Activated T-helper 2 cell treated with anti-CD3 and anti-CD28 coated beads, Interferon-gamma antibody, Interleukin-2, Interleukin-4, amounts not matched to agents 10 μg/mL and 5 μg/mL and 100 μg/mL, durations not matched to agents 14 hours and 24 hours and 36 hours (primary cell): ENCODE results near the gene MYORG. TPM values are rescaled to one million over a fixed set of nuclear protein-coding genes. Genes with fewer than 3 reads are reported as not detected.

ENCODE experiments used
- DNase-seq: peaks from one replicate; pipeline ENCODE4 v3.0.0; 2021; ENCODE audit warnings: low spot score
- H3K27ac Mint-ChIP-seq: one replicate; pipeline ENCODE4 v1.8.0; 2021; ENCODE audit warnings: mixed read lengths
- H3K27me3 Mint-ChIP-seq: one replicate; pipeline ENCODE4 v1.8.0; 2021; ENCODE audit warnings: low read depth, mixed read lengths
- H3K36me3 Mint-ChIP-seq: one replicate; pipeline ENCODE4 v1.8.0; 2021; ENCODE audit warnings: low read depth, mixed read lengths
- H3K4me1 Mint-ChIP-seq: one replicate; pipeline ENCODE4 v1.8.0; 2021; ENCODE audit warnings: low read depth, mixed read lengths
- H3K4me3 Mint-ChIP-seq: one replicate; pipeline ENCODE4 v1.8.0; 2021; ENCODE audit warnings: low read depth, mild to moderate bottlenecking, moderate library complexity, mixed read lengths
- H3K9me3 Mint-ChIP-seq: one replicate; pipeline ENCODE4 v1.8.0; 2021; ENCODE audit warnings: mixed read lengths
- intact Hi-C: fragments of 100-400 bp; cut with micrococcal nuclease; formaldehyde crosslinking; loops from one replicate; pipeline ENCODE4 v1.15.1; 2023
- total RNA-seq: library from RNA; stranded (reverse); gene quantifications from 2 replicates; pipeline ENCODE4 v1.2.3, GENCODE V29; 2022

Gene MYORG
- 1.6 TPM in 2 replicates for total RNA-seq

- no peaks in the 10 kb centered on the region for H3K27me3 Mint-ChIP-seq
- H3K36me3 Mint-ChIP-seq, result no peaks in the 10 kb centered on the region
- intact Hi-C loops, result loop anchor here (2.0 to 5.0 kb wide), 4 partner anchors 124 to 1436 kb away; partner anchors contain the start of genes SPAG8 and UBAP2
- peak within 1 kb of the TSS; percentile 86 for H3K4me3 Mint-ChIP-seq
- no peak within 1 kb of the TSS for H3K27ac Mint-ChIP-seq
- no peaks in the 10 kb centered on the region for H3K9me3 Mint-ChIP-seq
- DNase-seq, result peak; percentile 97
- H3K4me1 Mint-ChIP-seq, result peaks cover 21% of the 10 kb centered on the region
Observed at GRCh38 chr9:34376596-34377403, at the start of gene MYORG. MYORG (minus strand) TSS chr9:34376898; CDS start chr9:34372943, 3,955 bp downstream.

- no peak overlapping the region for H3K4me3 Mint-ChIP-seq
- no peaks in the 10 kb centered on the region for H3K27me3 Mint-ChIP-seq
- no peaks in the 10 kb centered on the region for H3K9me3 Mint-ChIP-seq
- intact Hi-C loops, result no loop called here
- H3K4me1 Mint-ChIP-seq, result no peaks in the 10 kb centered on the region
- no peaks in the 10 kb centered on the region for H3K36me3 Mint-ChIP-seq
- no peak overlapping the region for H3K27ac Mint-ChIP-seq
- DNase-seq, result no peak
Observed at GRCh38 chr9:34419716-34420504, 43.2 kb upstream of the MYORG start.

GRCh38 chr9:34417734-34418133 lies 41.0 kb upstream of the MYORG start:
- no peaks in the 10 kb centered on the region for H3K36me3 Mint-ChIP-seq
- DNase-seq, result no peak
- no peak overlapping the region for H3K4me3 Mint-ChIP-seq
- no peaks in the 10 kb centered on the region for H3K27me3 Mint-ChIP-seq
- intact Hi-C loops, result no loop called here
- no peaks in the 10 kb centered on the region for H3K9me3 Mint-ChIP-seq
- H3K27ac Mint-ChIP-seq, result no peak overlapping the region
- no peaks in the 10 kb centered on the region for H3K4me1 Mint-ChIP-seq

- DNase-seq, result peak; percentile 25
- no peak overlapping the region for H3K27ac Mint-ChIP-seq
- H3K4me3 Mint-ChIP-seq, result no peak overlapping the region
- intact Hi-C loops, result no loop called here
- no peaks in the 10 kb centered on the region for H3K27me3 Mint-ChIP-seq
- H3K4me1 Mint-ChIP-seq, result no peaks in the 10 kb centered on the region
- H3K36me3 Mint-ChIP-seq, result no peaks in the 10 kb centered on the region
- no peaks in the 10 kb centered on the region for H3K9me3 Mint-ChIP-seq
Observed at GRCh38 chr9:34413231-34413852, 36.6 kb upstream of the MYORG start.

- H3K36me3 Mint-ChIP-seq, result no peaks in the 10 kb centered on the region
- H3K9me3 Mint-ChIP-seq, result no peaks in the 10 kb centered on the region
- H3K4me1 Mint-ChIP-seq, result no peaks in the 10 kb centered on the region
- H3K27me3 Mint-ChIP-seq, result no peaks in the 10 kb centered on the region
- DNase-seq, result no peak
- H3K4me3 Mint-ChIP-seq, result no peak overlapping the region
- intact Hi-C loops, result no loop called here
- no peak overlapping the region for H3K27ac Mint-ChIP-seq
Observed at GRCh38 chr9:34412336-34412735, 35.6 kb upstream of the MYORG start.

- Mint-ChIP-seq H3K4me1 (no peaks in the 10 kb centered on the region), H3K4me3 (no peak overlapping the region), H3K36me3 (no peaks in the 10 kb centered on the region), H3K27ac (no peak overlapping the region), H3K27me3 (no peaks in the 10 kb centered on the region), H3K9me3 (no peaks in the 10 kb centered on the region)
- no peak for DNase-seq
- intact Hi-C loops, result no loop called here
Observed at GRCh38 chr9:34409154-34409553, 32.5 kb upstream of the MYORG start.

GRCh38 chr9:34408173-34408572 lies 31.5 kb upstream of the MYORG start:
- intact Hi-C loops, result no loop called here
- H3K27ac Mint-ChIP-seq, result no peak overlapping the region
- no peaks in the 10 kb centered on the region for H3K36me3 Mint-ChIP-seq
- no peaks in the 10 kb centered on the region for H3K27me3 Mint-ChIP-seq
- no peaks in the 10 kb centered on the region for H3K9me3 Mint-ChIP-seq
- H3K4me3 Mint-ChIP-seq, result no peak overlapping the region
- no peaks in the 10 kb centered on the region for H3K4me1 Mint-ChIP-seq
- no peak for DNase-seq

GRCh38 chr9:34406219-34406618 lies 29.5 kb upstream of the MYORG start:
- H3K27me3 Mint-ChIP-seq, result no peaks in the 10 kb centered on the region
- no peak overlapping the region for H3K27ac Mint-ChIP-seq
- no peaks in the 10 kb centered on the region for H3K36me3 Mint-ChIP-seq
- H3K4me3 Mint-ChIP-seq, result no peak overlapping the region
- intact Hi-C loops, result no loop called here
- H3K4me1 Mint-ChIP-seq, result no peaks in the 10 kb centered on the region
- H3K9me3 Mint-ChIP-seq, result no peaks in the 10 kb centered on the region
- no peak for DNase-seq

- Mint-ChIP-seq H3K4me3 (no peak overlapping the region), H3K27ac (no peak overlapping the region), H3K36me3 (no peaks in the 10 kb centered on the region), H3K27me3 (no peaks in the 10 kb centered on the region), H3K9me3 (no peaks in the 10 kb centered on the region), H3K4me1 (no peaks in the 10 kb centered on the region)
- intact Hi-C loops, result no loop called here
- no peak for DNase-seq
Observed at GRCh38 chr9:34405719-34406118, 29.0 kb upstream of the MYORG start.

- peak; percentile 25 for DNase-seq
- no peaks in the 10 kb centered on the region for H3K4me1 Mint-ChIP-seq
- H3K9me3 Mint-ChIP-seq, result no peaks in the 10 kb centered on the region
- no peak overlapping the region for H3K4me3 Mint-ChIP-seq
- H3K27ac Mint-ChIP-seq, result no peak overlapping the region
- intact Hi-C loops, result loop anchor here (5.0 kb wide), 1 partner anchor 189 kb away; no protein-coding TSS in a partner anchor
- no peaks in the 10 kb centered on the region for H3K36me3 Mint-ChIP-seq
- no peaks in the 10 kb centered on the region for H3K27me3 Mint-ChIP-seq
Observed at GRCh38 chr9:34403554-34404380, 27.1 kb upstream of the MYORG start.

GRCh38 chr9:34400686-34401602 lies 24.2 kb upstream of the MYORG start:
- no peak for DNase-seq
- Mint-ChIP-seq H3K27me3 (no peaks in the 10 kb centered on the region), H3K36me3 (no peaks in the 10 kb centered on the region), H3K9me3 (no peaks in the 10 kb centered on the region), H3K4me1 (no peaks in the 10 kb centered on the region), H3K4me3 (no peak overlapping the region), H3K27ac (no peak overlapping the region)
- intact Hi-C loops, result loop anchor here (5.0 kb wide), 1 partner anchor 191 kb away; no protein-coding TSS in a partner anchor
